Spleen (tissue), 11 donors: ENCODE data around the gene LGALS3. TPM values are rescaled to one million over a fixed set of nuclear protein-coding genes. Genes with fewer than 3 reads are reported as not detected.

Source experiments
- DNase-seq: peaks from one replicate; pipeline ENCODE4 v3.0.0-alpha.2; 2020
- H3K27ac ChIP-seq, 8 donors: fragments of 200-600 bp; sonication (generic) in 7 of 8; 1 replicate in 4 of 8; 2 replicates in 4 of 8; pipeline versions ENCODE4 v1.5.0 to v1.8.0; 2016 to 2021; ENCODE audit warnings: inconsistent platforms in 4 of 8, mild to moderate bottlenecking in 4 of 8, moderate library complexity in 1 of 8
- H3K27me3 ChIP-seq, 7 donors: fragments of 200-600 bp; sonication (generic) in 6 of 7; replicated peaks in 1 of 7; 1 replicate in 4 of 7; 2 replicates in 3 of 7; pipeline versions ENCODE4 v1.5.0 to v1.8.0; 2016 to 2021; ENCODE audit warnings: inconsistent platforms in 3 of 7, mild to moderate bottlenecking in 1 of 7
- H3K36me3 ChIP-seq, 6 donors: fragments of 200-600 bp; sonication (generic) in 5 of 6; 1 replicate in 4 of 6; 2 replicates in 2 of 6; pipeline versions ENCODE4 v1.5.0 to v1.8.0; 2016 to 2021; ENCODE audit warnings: inconsistent platforms in 2 of 6
- H3K4me1 ChIP-seq, 6 donors: fragments of 200-600 bp; sonication (generic) in 5 of 6; 1 replicate in 3 of 6; 2 replicates in 3 of 6; pipeline versions ENCODE4 v1.5.0 to v1.8.0; 2016 to 2021; ENCODE audit warnings: inconsistent platforms in 3 of 6
- H3K4me3 ChIP-seq, 8 donors: fragments of 200-600 bp; sonication (generic) in 7 of 8; 1 replicate in 4 of 8; 2 replicates in 4 of 8; pipeline versions ENCODE4 v1.5.0 to v1.8.0; 2016 to 2021; ENCODE audit warnings: inconsistent platforms in 4 of 8, mild to moderate bottlenecking in 4 of 8, moderate library complexity in 2 of 8
- H3K9me3 ChIP-seq, 8 donors: fragments of 200-600 bp; sonication (generic) in 7 of 8; 1 replicate in 4 of 8; 2 replicates in 4 of 8; pipeline versions ENCODE4 v1.5.0 to v1.8.0; 2016 to 2021; ENCODE audit warnings: inconsistent platforms in 4 of 8
- CTCF ChIP-seq, 11 experiments: fragments of 200-600 bp in 7 of 11; fragments of 450-650 bp in 4 of 11; sonication (generic) in 4 of 11; IDR thresholded peaks in 8 of 11; conservative IDR thresholded peaks in 3 of 11; 1 replicate in 7 of 11; 2 replicates in 4 of 11; pipeline versions ENCODE4 v1.4.0 to v1.8.0; 2016 to 2021; ENCODE audit warnings: antibody characterized with exemption in 11 of 11, inconsistent platforms in 4 of 11, mild to moderate bottlenecking in 1 of 11
- POLR2A ChIP-seq, 3 donors: fragments of 450-650 bp; IDR thresholded peaks; one replicate each; pipeline ENCODE4 v1.5.1; 2017; ENCODE audit warnings: antibody characterized with exemption in 3 of 3, mild to moderate bottlenecking in 1 of 3
- POLR2AphosphoS5 ChIP-seq, 3 donors: sonication (generic); formaldehyde crosslinking; IDR thresholded peaks; one replicate each; pipeline ENCODE4 v1.5.1; 2017; ENCODE audit warnings: antibody characterized with exemption in 3 of 3
- WGBS, 5 donors: extraction: QIAGEN DNeasy Blood & Tissue Kit in 3 of 5; methylation state at CpG; one replicate each; pipeline versions ENCODE4 v1.1.5 to v1.1.7; 2013 to 2018; 5-methylcytosine and 5-hydroxymethylcytosine counted together
- intact Hi-C: fragments of 100-400 bp; cut with DNase I; formaldehyde crosslinking; loops from one replicate; pipeline ENCODE4 v1.15.0; 2023; ENCODE audit warnings: low total_unique reads
- polyA plus RNA-seq, 3 donors: library from polyadenylated mRNA; stranded (reverse); fragments of 200-250 nt; gene quantifications; one replicate each; pipeline ENCODE4 v1.2.1, GENCODE V29; 2013
- total RNA-seq, 7 donors: library from RNA; depleted of rRNA in 3 of 7; stranded (reverse); fragments of >200 nt in 3 of 7; fragmentation: NEBNext Ultra II Directional in 4 of 7; extraction: Animal tissue kit (Norgen Biotek cat#: 25700) in 4 of 7; gene quantifications; one replicate each; pipeline versions ENCODE4 v1.1.0 to v1.2.1, GENCODE V29; 2016 to 2021
- donor health status: healthy with polysubstance abuse.
- donor health status: DM: no; HTN: no; CAD: no; lungs with moderate emphysema.
- donor health status: DM: no; HTN: no; CAD: no.
- donor health status: Bipolar disorder and iron deficiency.
- donor health status: healthy.
- donor health status: DM: no; HTN: no; CAD: no.
- donor health status: DM: yes; HTN: yes; CAD: no.

The LGALS3 gene
- total and polyA plus RNA-seq, 10 donors, result 37.4 to 201 (median 60.8) TPM

GRCh38 chr14:55131370-55132137, 2.5 kb downstream of the LGALS3 start:
- no peak for DNase-seq
- 68 to 75% (median 72%) methylated on average over 7 of the region's 7 CpGs for WGBS, 5 donors
- Histone ChIP-seq H3K4me3 (peak overlapping the region in 1 of 8 donors; percentile 1), H3K36me3 (no peaks in the 10 kb centered on the region), H3K27ac (peak overlapping the region in 6 of 8 donors; percentile 9 to 32 (median 16)), H3K27me3 (peaks cover 0 to 16% (median 0%) of the 10 kb centered on the region in 7 donors), H3K9me3 (no peaks in the 10 kb centered on the region), H3K4me1 (peaks cover 17 to 88% (median 39%) of the 10 kb centered on the region in 6 donors)
- TF ChIP-seq POLR2A (IDR thresholded peaks at IDR 0.05) (no peak), POLR2AphosphoS5 (IDR thresholded peaks at IDR 0.05) (peak in 1 of 3 donors; percentile 17), CTCF (IDR thresholded peaks at IDR 0.05 in 8 of 11, conservative IDR thresholded peaks at IDR 0.05 in 3 of 11) (peak in 1 of 11 experiments; percentile 12)
- intact Hi-C loops, result loop anchor here (5.0 kb wide), 1 partner anchor 34 kb away; no protein-coding TSS in a partner anchor

GRCh38 chr14:55133416-55133815, 4.4 kb downstream of the LGALS3 start:
- 55 to 84% (median 73%) methylated on average over 4 of the region's 4 CpGs for WGBS, 5 donors
- no peak overlapping the region for H3K4me3 ChIP-seq

GRCh38 chr14:55136241-55136640, 7.2 kb downstream of the LGALS3 start:
- 92 to 96% (median 95%) methylated on average over 3 of the region's 3 CpGs for WGBS, 5 donors
- H3K4me3 ChIP-seq, result no peak overlapping the region
- DNase-seq, result no peak
- TF ChIP-seq CTCF (IDR thresholded peaks at IDR 0.05 in 8 of 11, conservative IDR thresholded peaks at IDR 0.05 in 3 of 11) (no peak), POLR2AphosphoS5 (IDR thresholded peaks at IDR 0.05) (no peak), POLR2A (IDR thresholded peaks at IDR 0.05) (no peak)
- H3K9me3 ChIP-seq, result no peaks in the 10 kb centered on the region
- H3K4me1 ChIP-seq, result peaks cover 5 to 72% (median 24%) of the 10 kb centered on the region in 6 donors
- no peaks in the 10 kb centered on the region for H3K27me3 ChIP-seq
- peak overlapping the region in 3 of 8 donors; percentile 44 to 59 (median 51) for H3K27ac ChIP-seq
- intact Hi-C loops, result no loop called here
- peaks cover 0 to 34% (median 7%) of the 10 kb centered on the region in 6 donors for H3K36me3 ChIP-seq

More at GRCh38 chr14:55133416-55133815, 4.4 kb downstream of the LGALS3 start:
- Histone ChIP-seq H3K27me3 (peaks cover 0 to 16% (median 0%) of the 10 kb centered on the region in 7 donors), H3K36me3 (peaks cover 0 to 6% (median 0%) of the 10 kb centered on the region in 6 donors), H3K4me1 (peaks cover 17 to 89% (median 40%) of the 10 kb centered on the region in 6 donors), H3K27ac (no peak overlapping the region), H3K9me3 (no peaks in the 10 kb centered on the region)
- TF ChIP-seq POLR2AphosphoS5 (IDR thresholded peaks at IDR 0.05) (no peak), CTCF (IDR thresholded peaks at IDR 0.05 in 8 of 11, conservative IDR thresholded peaks at IDR 0.05 in 3 of 11) (peak in 6 of 11 experiments; percentile 24 to 56 (median 36))
- intact Hi-C loops, result loop anchor here (5.0 kb wide), 1 partner anchor 36 kb away; no protein-coding TSS in a partner anchor
- no peak for DNase-seq
